ENCODE results near the gene SCPEP1.

- TF ChIP-seq CTCF (IDR thresholded peaks at IDR 0.05) (no peak), POLR2A (IDR thresholded peaks at IDR 0.05) (no peak), POLR2AphosphoS5 (IDR thresholded peaks at IDR 0.05) (no peak), EP300 (IDR thresholded peaks at IDR 0.05) (no peak)
These were observed 47.1 kb upstream of the SCPEP1 start for GRCh38 chr17:56930739-56931337.
